B cell (primary cell): ENCODE results near the gene COX17. TPM values are rescaled to one million over a fixed set of nuclear protein-coding genes. Genes with fewer than 3 reads are reported as not detected.

ENCODE experiments used
- ATAC-seq: fragments of 200-7000 bp; cut with Tn5 transposase; one replicate; pipeline ENCODE4 v1.10.0; 2021; ENCODE audit warnings: low read depth, mild to moderate bottlenecking, moderate number of reproducible peaks, moderate library complexity
- CTCF ChIA-PET: fragments of 350-600 bp; sonication (Branson Sonifier 250); formaldehyde crosslinking; loops from one replicate; lab custom pipeline; 2021; ENCODE audit warnings: antibody characterized with exemption, inconsistent platforms; lab: Charles Lee
- POLR2A ChIA-PET: fragments of 350-600 bp; sonication (Branson Sonifier 250); formaldehyde crosslinking; loops from one replicate; lab custom pipeline; 2021; ENCODE audit warnings: antibody characterized with exemption; lab: Charles Lee
- DNase-seq: peaks from one replicate; pipeline ENCODE4 v3.0.0; 2013
- H2AFZ ChIP-seq: 2 replicates; pipeline ENCODE4 v1.6.1; 2012; ENCODE audit warnings: mild to moderate bottlenecking, low read depth, low read length; ENCODE audit not compliant: insufficient read depth, poor library complexity, severe bottlenecking
- H3K27ac ChIP-seq, 2 donors: 1 replicate in 1 of 2; 2 replicates in 1 of 2; pipeline ENCODE4 v1.5.1; 2012 to 2013; ENCODE audit warnings: low read length in 2 of 2, mild to moderate bottlenecking in 2 of 2, moderate library complexity in 1 of 2
- H3K27me3 ChIP-seq, 4 experiments: fragments of 200-600 bp in 1 of 4; sonication (generic) in 1 of 4; replicated peaks in 1 of 4; 1 replicate in 2 of 4; 2 replicates in 2 of 4; pipeline versions ENCODE4 v1.6.1 to v1.7.0; 2013 to 2016; ENCODE audit warnings: low read length in 3 of 4, mild to moderate bottlenecking in 2 of 4, mixed read lengths in 1 of 4, moderate library complexity in 1 of 4; ENCODE audit not compliant: insufficient read depth in 4 of 4, control insufficient read depth in 3 of 4; ENCODE audit errors: control extremely low read depth in 1 of 4
- H3K36me3 ChIP-seq, 2 experiments: replicated peaks in 1 of 2; 1 replicate in 1 of 2; 2 replicates in 1 of 2; pipeline versions ENCODE4 v1.6.1 to v1.7.1; 2013; ENCODE audit warnings: low read length in 1 of 2; ENCODE audit not compliant: insufficient read depth in 2 of 2, control insufficient read depth in 1 of 2; ENCODE audit errors: control extremely low read depth in 1 of 2, extremely low read depth in 1 of 2
- H3K4me1 ChIP-seq, 2 donors: fragments of 200-600 bp in 1 of 2; sonication (generic) in 1 of 2; 1 replicate in 1 of 2; 2 replicates in 1 of 2; pipeline versions ENCODE4 v1.5.1 to v1.6.1; 2013 to 2017; ENCODE audit warnings: low read length in 2 of 2; ENCODE audit not compliant: control insufficient read depth in 2 of 2, insufficient read depth in 2 of 2
- H3K4me2 ChIP-seq: replicated peaks from 2 replicates; pipeline ENCODE3; 2012; ENCODE audit warnings: mild to moderate bottlenecking, low read depth, low read length; ENCODE audit not compliant: poor library complexity, severe bottlenecking
- H3K4me3 ChIP-seq, 5 experiments: fragments of 200-600 bp in 1 of 5; sonication (generic) in 1 of 5; 1 replicate in 3 of 5; 2 replicates in 2 of 5; pipeline versions ENCODE4 v1.5.1 to v1.7.0; 2011 to 2016; ENCODE audit warnings: low read length in 4 of 5, mild to moderate bottlenecking in 4 of 5, low read depth in 2 of 5, control low read depth in 1 of 5, moderate library complexity in 1 of 5; ENCODE audit not compliant: insufficient read depth in 1 of 5; ENCODE audit errors: control extremely low read depth in 1 of 5, extremely low read depth in 1 of 5
- H3K79me2 ChIP-seq: fragments of 200-600 bp; sonication (generic); one replicate; pipeline ENCODE4 v1.6.0; 2016; ENCODE audit warnings: low read length; ENCODE audit not compliant: control insufficient read depth, insufficient read depth
- H3K9ac ChIP-seq: fragments of 200-600 bp; sonication (generic); 2 replicates; pipeline ENCODE4 v1.6.1; 2017; ENCODE audit warnings: mild to moderate bottlenecking, low read length, moderate library complexity
- H3K9me3 ChIP-seq, 3 donors: one replicate each; pipeline versions ENCODE4 v1.6.1 to v1.7.1; 2013; ENCODE audit warnings: low read length in 2 of 3; ENCODE audit not compliant: control insufficient read depth in 2 of 3, insufficient read depth in 1 of 3; ENCODE audit errors: control extremely low read depth in 1 of 3
- H4K20me1 ChIP-seq: 2 replicates; pipeline ENCODE4 v1.6.0; 2012; ENCODE audit warnings: mild to moderate bottlenecking, low read length; ENCODE audit not compliant: insufficient read depth, control insufficient read depth, poor library complexity, severe bottlenecking
- H3K27ac Mint-ChIP-seq: one replicate; pipeline ENCODE4 v1.8.0; 2021; ENCODE audit warnings: mixed read lengths
- H3K27me3 Mint-ChIP-seq: one replicate; pipeline ENCODE4 v1.8.0; 2021; ENCODE audit warnings: mixed read lengths
- H3K4me1 Mint-ChIP-seq: one replicate; pipeline ENCODE4 v1.8.0; 2021; ENCODE audit warnings: mixed read lengths
- H3K4me3 Mint-ChIP-seq: one replicate; pipeline ENCODE4 v1.8.0; 2021; ENCODE audit warnings: mixed read lengths
- H3K9me3 Mint-ChIP-seq: one replicate; pipeline ENCODE4 v1.8.0; 2022; ENCODE audit warnings: mixed read lengths; ENCODE audit not compliant: insufficient read depth
- EZH2 ChIP-seq: IDR thresholded peaks from 2 replicates; pipeline ENCODE4 v1.6.1; 2012; ENCODE audit warnings: borderline replicate concordance, low read depth, mild to moderate bottlenecking, moderate library complexity, low read length; ENCODE audit not compliant: insufficient read depth, poor library complexity, severe bottlenecking
- WGBS: methylation state at CpG from one replicate; pipeline ENCODE4 v1.1.5; 2013; ENCODE audit warnings: missing lambda C conversion rate; ENCODE audit not compliant: insufficient coverage; 5-methylcytosine and 5-hydroxymethylcytosine counted together
- intact Hi-C: fragments of 100-400 bp; cut with micrococcal nuclease; formaldehyde crosslinking; loops from one replicate; pipeline ENCODE4 v1.10.0; 2022
- polyA plus RNA-seq: library from polyadenylated mRNA; depleted of rRNA; stranded (reverse); fragments of >200 nt; gene quantifications from 2 replicates; pipeline ENCODE4 v1.2.3, GENCODE V29; 2012
- total RNA-seq, 2 donors: library from RNA; stranded (reverse); fragments of 120-200 nt in 1 of 2; gene quantifications; 1 replicate in 1 of 2; 2 replicates in 1 of 2; pipeline versions ENCODE4 v1.2.3 to v1.2.4, GENCODE V29; 2013 to 2022
- TF ChIP-seq, protein P1 (sequence below): fragments of 200-600 bp; IDR thresholded peaks from one replicate; pipeline ENCODE4 v1.8.0; 2022; ENCODE audit warnings: antibody characterized with exemption, mild to moderate bottlenecking

Gene COX17
- total and polyA plus RNA-seq, 2 donors (not counting 1 experiment from before 2014, with no cell fraction given): 20.0 to 47.8 TPM

DNA sequence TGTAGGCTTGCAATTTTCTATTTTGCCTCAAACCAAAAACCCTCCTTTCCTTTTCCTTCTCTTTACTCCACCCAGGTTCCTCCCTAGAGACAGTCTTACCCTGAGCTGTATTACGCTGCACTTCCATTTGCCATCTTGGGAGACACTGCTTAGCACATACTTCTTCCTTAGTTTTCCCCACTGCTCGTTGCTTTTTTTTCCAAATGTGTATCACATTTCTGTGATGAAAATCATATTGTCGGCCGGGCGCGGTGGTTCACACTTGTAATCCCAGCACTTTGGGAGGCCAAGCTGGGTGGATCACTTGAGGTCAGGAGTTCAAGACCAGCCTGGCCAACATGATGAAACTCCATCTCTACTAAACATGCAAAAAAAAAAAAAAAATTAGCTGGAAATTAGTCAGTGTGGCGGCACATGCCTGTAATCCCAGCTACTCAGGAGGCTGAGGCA lies 46.3 kb downstream of the COX17 start:
- ChIA-PET CTCF (no interaction called here), POLR2A (no interaction called here)
- Mint-ChIP-seq H3K27ac (no peak overlapping the region), H3K4me1 (peaks cover 43% of the 10 kb centered on the region), H3K27me3 (no peaks in the 10 kb centered on the region), H3K9me3 (no peaks in the 10 kb centered on the region), H3K4me3 (no peak overlapping the region)
- Histone ChIP-seq H3K9ac (no peak overlapping the region), H4K20me1 (no peaks in the 10 kb centered on the region), H3K79me2 (no peaks in the 10 kb centered on the region), H3K4me2 (no peak overlapping the region), H3K9me3 (no peaks in the 10 kb centered on the region), H3K4me1 (peaks cover 29 to 30% of the 10 kb centered on the region in 2 donors), H3K27me3 (no peaks in the 10 kb centered on the region), H3K36me3 (no peaks in the 10 kb centered on the region), H3K27ac (no peak overlapping the region), H2AFZ (no peak overlapping the region), H3K4me3 (no peak overlapping the region)
- intact Hi-C loops: no loop called here
- TF ChIP-seq, protein P1, sequence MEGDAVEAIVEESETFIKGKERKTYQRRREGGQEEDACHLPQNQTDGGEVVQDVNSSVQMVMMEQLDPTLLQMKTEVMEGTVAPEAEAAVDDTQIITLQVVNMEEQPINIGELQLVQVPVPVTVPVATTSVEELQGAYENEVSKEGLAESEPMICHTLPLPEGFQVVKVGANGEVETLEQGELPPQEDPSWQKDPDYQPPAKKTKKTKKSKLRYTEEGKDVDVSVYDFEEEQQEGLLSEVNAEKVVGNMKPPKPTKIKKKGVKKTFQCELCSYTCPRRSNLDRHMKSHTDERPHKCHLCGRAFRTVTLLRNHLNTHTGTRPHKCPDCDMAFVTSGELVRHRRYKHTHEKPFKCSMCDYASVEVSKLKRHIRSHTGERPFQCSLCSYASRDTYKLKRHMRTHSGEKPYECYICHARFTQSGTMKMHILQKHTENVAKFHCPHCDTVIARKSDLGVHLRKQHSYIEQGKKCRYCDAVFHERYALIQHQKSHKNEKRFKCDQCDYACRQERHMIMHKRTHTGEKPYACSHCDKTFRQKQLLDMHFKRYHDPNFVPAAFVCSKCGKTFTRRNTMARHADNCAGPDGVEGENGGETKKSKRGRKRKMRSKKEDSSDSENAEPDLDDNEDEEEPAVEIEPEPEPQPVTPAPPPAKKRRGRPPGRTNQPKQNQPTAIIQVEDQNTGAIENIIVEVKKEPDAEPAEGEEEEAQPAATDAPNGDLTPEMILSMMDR: no peak
- TF ChIP-seq EZH2: no peak
- WGBS: 72% methylated on average over 2 of the region's 7 CpGs
- ATAC-seq: no peak
- no peak for DNase-seq

DNA sequence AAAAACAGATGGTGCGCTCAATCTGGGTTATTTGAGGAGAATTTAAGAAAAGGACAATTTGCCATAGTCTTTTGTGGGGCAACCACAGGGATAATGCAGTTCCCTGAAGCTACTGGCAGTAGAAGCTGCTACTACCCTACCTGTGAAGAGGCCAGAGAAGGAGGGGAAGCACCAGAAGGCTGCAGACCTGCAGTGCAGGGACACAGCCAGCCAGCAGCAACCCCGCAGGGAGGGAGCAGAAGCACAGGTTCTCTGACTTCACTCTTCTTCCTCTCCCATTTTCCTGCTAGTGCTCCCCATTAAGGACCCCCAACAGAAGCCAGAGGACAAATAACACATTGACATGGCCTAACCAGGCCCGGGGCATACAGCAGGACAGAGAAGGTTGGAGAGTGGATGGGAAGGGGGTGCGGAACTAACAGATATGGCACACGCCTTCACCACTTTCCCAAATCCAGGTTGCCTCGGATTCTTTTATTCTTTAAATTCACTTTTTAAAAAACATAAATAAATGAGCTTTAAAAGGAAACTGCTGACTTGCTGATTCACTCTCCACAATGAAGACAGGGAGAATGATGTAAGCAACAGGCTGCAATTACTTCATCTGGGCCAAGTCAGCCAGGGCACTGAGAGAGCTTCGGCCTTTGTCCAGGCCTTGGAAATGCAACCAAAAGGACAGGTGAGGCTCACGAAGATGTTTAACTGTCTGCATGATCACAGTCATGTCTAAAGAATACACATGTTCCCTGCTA lies 46.9 kb downstream of the COX17 start:
- ATAC-seq: no peak
- H3K79me2 ChIP-seq: no peaks in the 10 kb centered on the region
- H3K9ac ChIP-seq: no peak overlapping the region
- no peaks in the 10 kb centered on the region for H3K27me3 ChIP-seq
- H3K4me1 ChIP-seq: peaks cover 29 to 30% of the 10 kb centered on the region in 2 donors
- WGBS: 78% methylated on average over 3 of the region's 8 CpGs
- H3K27ac Mint-ChIP-seq: peak overlapping the region; percentile 63
- no peaks in the 10 kb centered on the region for H3K9me3 ChIP-seq
- no peak overlapping the region for H2AFZ ChIP-seq
- H3K4me1 Mint-ChIP-seq: peaks cover 45% of the 10 kb centered on the region
- H3K4me3 ChIP-seq: no peak overlapping the region
- no peaks in the 10 kb centered on the region for H3K27me3 Mint-ChIP-seq
- intact Hi-C loops: no loop called here
- H4K20me1 ChIP-seq: no peaks in the 10 kb centered on the region
- DNase-seq: no peak
- ChIA-PET POLR2A (no interaction called here), CTCF (no interaction called here)
- no peak overlapping the region for H3K4me2 ChIP-seq
- no peak overlapping the region for H3K27ac ChIP-seq
- no peak for TF ChIP-seq EZH2
- TF ChIP-seq, protein P1: no peak
- no peaks in the 10 kb centered on the region for H3K36me3 ChIP-seq
- no peaks in the 10 kb centered on the region for H3K9me3 Mint-ChIP-seq
- H3K4me3 Mint-ChIP-seq: no peak overlapping the region
